GM13977 (cell line): ENCODE measurements around the gene RAB30.

Experiments used
- DNase-seq: peaks from one replicate; pipeline ENCODE4 v3.0.0; 2012; ENCODE audit warnings: low spot score
- in situ Hi-C: fragments of 300-500 bp; cut with MboI; formaldehyde crosslinking; loops from one replicate; pipeline ENCODE4 v1.12.0; 2022; ENCODE audit warnings: low sequenced_read_pairs, low pct_unique_long_range_greater_than_20kb, mixed read lengths, inconsistent platforms; ENCODE audit not compliant: unreplicated experiment
- TF ChIP-seq, protein P1 (sequence below): IDR thresholded peaks from 2 replicates; pipeline ENCODE4 v1.5.1; 2012; ENCODE audit warnings: mild to moderate bottlenecking, control low read depth; ENCODE audit not compliant: insufficient read depth; ENCODE audit errors: extremely low read depth, missing control alignments

The RAB30 gene

DNA sequence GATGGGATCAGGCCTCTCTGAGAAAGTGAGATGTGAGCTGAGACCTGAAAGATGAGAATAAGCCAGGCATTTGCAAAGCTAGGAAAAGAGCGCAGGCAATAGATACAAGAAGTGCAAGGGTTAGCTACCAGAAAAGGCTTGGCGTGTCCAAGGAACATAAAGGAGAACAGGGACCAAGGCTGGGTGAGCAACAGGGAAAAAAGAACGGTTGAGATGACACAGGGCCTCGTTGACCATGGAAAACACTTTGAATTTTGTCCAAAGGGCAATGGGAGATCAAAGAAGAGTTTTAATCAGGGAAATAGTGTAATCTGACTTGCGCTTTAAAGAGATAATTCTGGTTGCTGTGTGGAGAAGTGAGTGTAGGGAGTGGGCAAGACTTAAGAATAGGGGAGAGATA lies 35.0 kb downstream of the RAB30 start:
- in situ Hi-C loops = no loop called here
- no peak for DNase-seq
- TF ChIP-seq, protein P1, sequence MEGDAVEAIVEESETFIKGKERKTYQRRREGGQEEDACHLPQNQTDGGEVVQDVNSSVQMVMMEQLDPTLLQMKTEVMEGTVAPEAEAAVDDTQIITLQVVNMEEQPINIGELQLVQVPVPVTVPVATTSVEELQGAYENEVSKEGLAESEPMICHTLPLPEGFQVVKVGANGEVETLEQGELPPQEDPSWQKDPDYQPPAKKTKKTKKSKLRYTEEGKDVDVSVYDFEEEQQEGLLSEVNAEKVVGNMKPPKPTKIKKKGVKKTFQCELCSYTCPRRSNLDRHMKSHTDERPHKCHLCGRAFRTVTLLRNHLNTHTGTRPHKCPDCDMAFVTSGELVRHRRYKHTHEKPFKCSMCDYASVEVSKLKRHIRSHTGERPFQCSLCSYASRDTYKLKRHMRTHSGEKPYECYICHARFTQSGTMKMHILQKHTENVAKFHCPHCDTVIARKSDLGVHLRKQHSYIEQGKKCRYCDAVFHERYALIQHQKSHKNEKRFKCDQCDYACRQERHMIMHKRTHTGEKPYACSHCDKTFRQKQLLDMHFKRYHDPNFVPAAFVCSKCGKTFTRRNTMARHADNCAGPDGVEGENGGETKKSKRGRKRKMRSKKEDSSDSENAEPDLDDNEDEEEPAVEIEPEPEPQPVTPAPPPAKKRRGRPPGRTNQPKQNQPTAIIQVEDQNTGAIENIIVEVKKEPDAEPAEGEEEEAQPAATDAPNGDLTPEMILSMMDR = no peak

DNA sequence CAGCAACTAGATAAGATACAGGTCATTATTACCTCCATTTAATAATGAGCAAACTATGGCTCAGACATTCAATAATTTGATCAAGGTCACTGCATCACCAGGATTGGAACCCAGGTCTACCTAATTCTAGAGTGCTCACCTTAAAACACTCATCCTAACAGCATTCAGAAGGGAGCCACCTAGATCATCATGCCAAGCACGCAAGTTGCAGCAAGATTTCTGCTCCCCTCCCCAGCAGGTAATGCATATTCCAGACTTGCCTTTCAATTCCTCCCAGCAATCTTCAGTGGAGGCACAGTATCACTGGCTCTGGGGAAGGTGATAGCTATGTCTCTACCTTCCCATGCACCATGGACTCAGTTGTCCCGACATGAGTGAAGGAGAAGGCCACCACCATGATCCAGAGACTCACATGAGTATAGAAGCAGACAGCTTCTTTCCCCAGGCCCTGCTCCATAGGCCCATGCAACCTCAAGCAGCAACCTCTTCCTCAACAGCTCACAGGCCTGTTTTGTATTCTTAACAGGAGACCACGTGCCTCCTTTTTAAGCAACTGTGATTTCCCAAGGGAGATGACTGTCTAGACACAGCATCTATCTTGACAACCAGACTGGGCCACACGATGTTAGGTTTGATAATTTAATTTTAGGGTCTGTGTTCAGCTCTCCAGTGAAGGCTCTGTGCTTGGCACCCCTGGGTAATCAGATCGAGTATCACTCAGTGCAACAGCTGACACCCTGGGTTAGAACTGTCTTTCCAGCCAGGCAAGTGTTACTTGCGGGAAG lies 36.4 kb downstream of the RAB30 start:
- TF ChIP-seq, protein P1 = no peak
- in situ Hi-C loops = no loop called here

GRCh38 chr11:83034673-83035014 lies 37.1 kb downstream of the RAB30 start:
- TF ChIP-seq, protein P1 = no peak
- in situ Hi-C loops = no loop called here
- DNase-seq = no peak

More for the DNA sequence above, 36.4 kb downstream of the RAB30 start:
- DNase-seq = no peak

DNA sequence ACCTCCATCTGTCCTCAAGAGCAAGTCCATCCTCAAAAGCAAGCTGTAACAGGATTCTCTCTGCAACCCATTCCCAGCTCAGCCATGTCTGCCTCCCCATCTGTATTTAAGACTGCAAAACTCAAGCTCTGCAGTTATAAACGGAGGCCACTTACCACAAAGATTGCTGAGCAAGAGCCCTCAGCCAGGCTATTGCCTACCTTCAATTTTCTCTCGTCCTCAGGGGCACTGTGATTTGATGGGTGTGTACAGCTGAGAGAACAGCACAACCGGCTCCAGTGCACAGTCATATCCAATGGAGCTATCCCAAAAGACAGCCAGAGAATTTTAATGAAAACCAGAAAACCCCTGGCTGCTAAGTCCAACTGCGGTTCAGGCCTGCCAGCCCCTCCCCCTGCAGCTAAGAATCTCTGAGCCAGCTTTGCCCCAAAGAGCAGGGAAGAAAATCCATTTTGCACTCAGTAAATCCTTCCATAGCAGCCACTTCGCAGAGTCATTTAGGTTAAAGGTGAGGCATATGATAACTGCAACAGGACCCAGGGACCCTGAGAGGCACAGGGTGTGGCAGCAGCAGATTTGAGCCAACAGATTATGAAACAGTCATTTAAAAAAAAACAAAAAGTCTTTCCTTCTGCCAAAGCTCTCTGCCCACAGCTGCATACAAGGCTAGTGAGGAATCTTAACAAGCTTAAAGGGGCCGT lies 37.6 kb downstream of the RAB30 start:
- TF ChIP-seq, protein P1 = no peak
- in situ Hi-C loops = no loop called here
- DNase-seq = no peak

GRCh38 chr11:83033371-83033770 lies 38.3 kb downstream of the RAB30 start:
- no peak for DNase-seq
- in situ Hi-C loops = no loop called here
- TF ChIP-seq, protein P1 = no peak

- TF ChIP-seq, protein P1 = no peak
- in situ Hi-C loops = no loop called here
Measured at GRCh38 chr11:83031127-83031526, 40.6 kb downstream of the RAB30 start.

More at GRCh38 chr11:83031127-83031526, 40.6 kb downstream of the RAB30 start:
- no peak for DNase-seq
